ENCODE results near the gene SPARCL1. TPM values are rescaled to one million over a fixed set of nuclear protein-coding genes. Genes with fewer than 3 reads are reported as not detected.
"Not testable (repeated sequence)": the region's sequence is repeated elsewhere in the genome, so short reads cannot be mapped to it uniquely, and the experiment has no call there.

The SPARCL1 gene
- polyA plus RNA-seq, 1 of the 3 experiments (the other 2 are of a cell fraction), result not detected

DNA sequence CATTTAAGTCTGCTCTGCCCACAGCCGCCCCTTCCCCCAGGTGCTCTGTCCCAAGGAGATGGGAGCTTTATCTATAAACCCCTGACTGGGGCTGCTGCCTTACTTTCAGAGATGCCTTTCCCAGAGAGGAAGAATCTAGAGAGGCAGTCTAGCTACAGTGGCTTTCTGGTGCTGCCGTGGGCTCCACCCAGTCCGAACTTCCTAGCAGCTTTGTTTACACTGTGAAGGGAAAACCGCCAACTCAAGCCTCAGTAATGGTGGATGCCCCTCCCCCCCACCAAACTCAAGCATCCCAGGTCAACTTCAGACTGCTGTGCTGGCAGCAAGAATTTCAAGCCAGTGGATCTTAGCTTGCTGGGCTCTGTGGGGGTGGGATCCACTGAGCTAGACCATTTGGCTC lies 40.5 kb downstream of the SPARCL1 start:
- H3K4me3 ChIP-seq (ENCODE audit: low read depth in 2 of 2, low read length in 1 of 2); H3K79me2 ChIP-seq (ENCODE audit: insufficient read depth); POLR2A ChIA-PET; H3F3A ChIP-seq (replicated peaks; ENCODE audit: insufficient read depth); H3K9me2 ChIP-seq; H4K20me1 ChIP-seq (ENCODE audit: insufficient read depth); H2AFZ ChIP-seq (ENCODE audit: low read depth); CTCF ChIA-PET; H3K27me3 ChIP-seq (ENCODE audit: insufficient read depth); H3K4me1 ChIP-seq (ENCODE audit: control insufficient read depth in 1 of 2, insufficient read depth in 2 of 2, low read depth in 1 of 2, low read length in 1 of 2); H3K27ac ChIP-seq (ENCODE audit: low read depth in 2 of 2, low read length in 1 of 2); H3K9me3 ChIP-seq; H3K4me2 ChIP-seq; H3K9ac ChIP-seq; DNase-seq; H3K36me3 ChIP-seq (replicated peaks in 1 of 2; ENCODE audit: control insufficient read depth in 1 of 2, insufficient read depth in 2 of 2, low read length in 1 of 2): not testable (repeated sequence)
- WGBS (ENCODE audit: low lambda C conversion rate), result 81% methylated on average over 4 of the region's 4 CpGs

DNA sequence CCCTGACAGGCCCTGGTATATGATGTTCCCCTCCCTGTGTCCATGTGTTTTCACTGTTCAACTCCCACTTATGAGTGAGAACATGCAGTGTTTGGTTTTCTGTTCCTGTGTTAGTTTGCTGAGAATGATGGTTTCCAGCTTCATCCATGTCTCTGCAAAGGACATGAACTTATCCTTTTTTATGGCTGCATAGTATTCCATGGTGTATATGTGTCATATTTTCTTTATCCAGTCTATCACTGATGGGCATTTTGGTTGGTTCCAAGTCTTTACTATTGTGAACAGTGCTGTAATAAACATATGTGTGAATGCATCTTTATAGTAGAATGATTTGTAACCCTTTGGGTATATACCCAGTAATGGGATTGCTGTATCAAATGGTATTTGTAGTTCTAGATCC lies 45.9 kb downstream of the SPARCL1 start:
- H3K4me1 ChIP-seq (ENCODE audit: control insufficient read depth in 1 of 2, insufficient read depth in 2 of 2, low read depth in 1 of 2, low read length in 1 of 2); H3K79me2 ChIP-seq (ENCODE audit: insufficient read depth); H3K9me2 ChIP-seq; H3K4me3 ChIP-seq (ENCODE audit: low read depth in 2 of 2, low read length in 1 of 2); H3K36me3 ChIP-seq (replicated peaks in 1 of 2; ENCODE audit: control insufficient read depth in 1 of 2, insufficient read depth in 2 of 2, low read length in 1 of 2); H3K27me3 ChIP-seq (ENCODE audit: insufficient read depth); H2AFZ ChIP-seq (ENCODE audit: low read depth); H4K20me1 ChIP-seq (ENCODE audit: insufficient read depth); H3K4me2 ChIP-seq; H3K9me3 ChIP-seq; H3F3A ChIP-seq (replicated peaks; ENCODE audit: insufficient read depth); DNase-seq; H3K9ac ChIP-seq; POLR2A ChIA-PET; H3K27ac ChIP-seq (ENCODE audit: low read depth in 2 of 2, low read length in 1 of 2): not testable (repeated sequence)
- CTCF ChIA-PET, result interaction anchor here (2.2 kb wide), 1 partner anchor 108 kb away, joined by 6 read pairs; no protein-coding TSS in a partner anchor

DNA sequence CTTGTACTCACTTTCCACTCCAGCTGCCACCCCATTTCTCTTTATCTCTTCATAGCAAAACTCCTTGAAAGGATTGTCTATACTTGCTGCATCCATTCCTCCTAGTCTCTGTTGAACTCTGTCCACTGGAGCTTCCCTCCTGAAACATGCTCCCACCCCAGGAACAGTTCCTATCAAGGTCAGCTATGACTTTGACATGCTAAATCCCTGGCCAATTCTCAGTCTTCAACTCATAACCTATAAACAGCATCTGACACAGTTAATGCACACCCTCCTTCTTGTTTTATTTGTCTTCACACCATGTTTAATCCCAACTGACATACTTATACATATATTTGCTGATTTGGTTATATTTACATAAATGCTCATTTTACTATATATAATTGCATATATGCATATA lies 47.8 kb downstream of the SPARCL1 start:
- ChIA-PET CTCF (interaction anchor here (1.4 to 2.2 kb wide), 2 partner anchors 106 to 367 kb away, joined by 4 to 6 read pairs; no protein-coding TSS in a partner anchor), POLR2A (no interaction called here)
- no peak for DNase-seq
- H3K9ac ChIP-seq, result no peak overlapping the region
- no peaks in the 10 kb centered on the region for H3F3A ChIP-seq (replicated peaks; ENCODE audit: insufficient read depth)
- H3K36me3 ChIP-seq (replicated peaks in 1 of 2; ENCODE audit: control insufficient read depth in 1 of 2, insufficient read depth in 2 of 2, low read length in 1 of 2), result no peaks in the 10 kb centered on the region
- no peaks in the 10 kb centered on the region for H3K27me3 ChIP-seq (ENCODE audit: insufficient read depth)
- H4K20me1 ChIP-seq (ENCODE audit: insufficient read depth), result no peaks in the 10 kb centered on the region
- no peaks in the 10 kb centered on the region for H3K9me2 ChIP-seq
- TF ChIP-seq FOSL2 (IDR thresholded peaks at IDR 0.05; ENCODE audit: borderline replicate concordance, low read depth) (no peak), SIN3A (IDR thresholded peaks at IDR 0.05; ENCODE audit: borderline replicate concordance, low read depth, low read length) (no peak), ELF1 (IDR thresholded peaks at IDR 0.05) (no peak), GABPA (IDR thresholded peaks at IDR 0.05; ENCODE audit: low read depth) (no peak), EZH2phosphoT487 (IDR thresholded peaks at IDR 0.05; ENCODE audit: borderline replicate concordance, low read depth) (no peak)
- TF ChIP-seq, protein P1, sequence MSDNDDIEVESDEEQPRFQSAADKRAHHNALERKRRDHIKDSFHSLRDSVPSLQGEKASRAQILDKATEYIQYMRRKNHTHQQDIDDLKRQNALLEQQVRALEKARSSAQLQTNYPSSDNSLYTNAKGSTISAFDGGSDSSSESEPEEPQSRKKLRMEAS (IDR thresholded peaks at IDR 0.05; ENCODE audit: low read depth), result no peak
- no peak overlapping the region for H3K4me3 ChIP-seq (ENCODE audit: low read depth in 2 of 2, low read length in 1 of 2)
- H3K27ac ChIP-seq (ENCODE audit: low read depth in 2 of 2, low read length in 1 of 2), result no peak overlapping the region
- no peaks in the 10 kb centered on the region for H3K4me1 ChIP-seq (ENCODE audit: control insufficient read depth in 1 of 2, insufficient read depth in 2 of 2, low read depth in 1 of 2, low read length in 1 of 2)
- no peak overlapping the region for H2AFZ ChIP-seq (ENCODE audit: low read depth)
- H3K9me3 ChIP-seq, result no peaks in the 10 kb centered on the region; the same call in 1 of the 2 replicates
- H3K79me2 ChIP-seq (ENCODE audit: insufficient read depth), result no peaks in the 10 kb centered on the region
- no peak overlapping the region for H3K4me2 ChIP-seq

DNA sequence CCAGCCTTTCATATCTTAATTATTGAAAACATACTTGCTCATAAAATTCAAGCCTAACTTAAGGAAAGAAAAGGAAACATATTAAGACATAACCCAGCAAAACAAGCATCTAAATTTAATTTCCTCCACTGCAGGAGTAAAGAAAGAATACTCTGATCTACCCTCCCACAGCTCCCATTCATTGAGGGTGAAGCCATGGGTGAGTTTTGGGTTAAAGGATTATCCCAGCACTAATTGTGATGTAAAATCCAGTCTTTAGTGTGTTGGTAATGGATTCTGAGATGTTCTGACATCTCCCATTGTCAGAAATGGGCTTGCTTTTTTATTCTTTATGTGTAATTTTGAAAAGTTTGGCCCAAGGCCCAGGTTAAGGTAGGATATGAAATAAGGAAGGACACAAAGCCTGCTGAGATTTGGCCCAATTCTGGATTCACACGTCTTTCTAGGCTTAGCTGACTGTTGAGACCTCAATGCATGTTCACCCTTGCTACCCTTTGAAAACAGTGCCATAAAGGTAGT lies 50.4 kb downstream of the SPARCL1 start:
- CTCF ChIA-PET, result interaction anchor here (0.7 to 1.5 kb wide), 2 partner anchors 11 to 12 kb away, joined by 3 to 4 read pairs; no protein-coding TSS in a partner anchor
- TF ChIP-seq POLR2AphosphoS5 (IDR thresholded peaks at IDR 0.05; ENCODE audit: low read depth, low read length), result no peak
- no peak for TF ChIP-seq TAF1 (IDR thresholded peaks at IDR 0.05; ENCODE audit: borderline replicate concordance, low read depth, low read length)
- TF ChIP-seq, protein P2, sequence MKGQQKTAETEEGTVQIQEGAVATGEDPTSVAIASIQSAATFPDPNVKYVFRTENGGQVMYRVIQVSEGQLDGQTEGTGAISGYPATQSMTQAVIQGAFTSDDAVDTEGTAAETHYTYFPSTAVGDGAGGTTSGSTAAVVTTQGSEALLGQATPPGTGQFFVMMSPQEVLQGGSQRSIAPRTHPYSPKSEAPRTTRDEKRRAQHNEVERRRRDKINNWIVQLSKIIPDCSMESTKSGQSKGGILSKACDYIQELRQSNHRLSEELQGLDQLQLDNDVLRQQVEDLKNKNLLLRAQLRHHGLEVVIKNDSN (IDR thresholded peaks at IDR 0.05; ENCODE audit: borderline replicate concordance, low read depth), result no peak
- no peak for TF ChIP-seq NRF1 (IDR thresholded peaks at IDR 0.05; ENCODE audit: low read depth, low read length)
- no peak for TF ChIP-seq TCF12 (IDR thresholded peaks at IDR 0.05)
- TF ChIP-seq RFX5 (IDR thresholded peaks at IDR 0.05; ENCODE audit: low read length), result no peak
- TF ChIP-seq EP300 (IDR thresholded peaks at IDR 0.05; ENCODE audit: borderline replicate concordance in 1 of 2, low read depth in 1 of 2, low read length in 1 of 2), result no peak
- TF ChIP-seq, protein P3, sequence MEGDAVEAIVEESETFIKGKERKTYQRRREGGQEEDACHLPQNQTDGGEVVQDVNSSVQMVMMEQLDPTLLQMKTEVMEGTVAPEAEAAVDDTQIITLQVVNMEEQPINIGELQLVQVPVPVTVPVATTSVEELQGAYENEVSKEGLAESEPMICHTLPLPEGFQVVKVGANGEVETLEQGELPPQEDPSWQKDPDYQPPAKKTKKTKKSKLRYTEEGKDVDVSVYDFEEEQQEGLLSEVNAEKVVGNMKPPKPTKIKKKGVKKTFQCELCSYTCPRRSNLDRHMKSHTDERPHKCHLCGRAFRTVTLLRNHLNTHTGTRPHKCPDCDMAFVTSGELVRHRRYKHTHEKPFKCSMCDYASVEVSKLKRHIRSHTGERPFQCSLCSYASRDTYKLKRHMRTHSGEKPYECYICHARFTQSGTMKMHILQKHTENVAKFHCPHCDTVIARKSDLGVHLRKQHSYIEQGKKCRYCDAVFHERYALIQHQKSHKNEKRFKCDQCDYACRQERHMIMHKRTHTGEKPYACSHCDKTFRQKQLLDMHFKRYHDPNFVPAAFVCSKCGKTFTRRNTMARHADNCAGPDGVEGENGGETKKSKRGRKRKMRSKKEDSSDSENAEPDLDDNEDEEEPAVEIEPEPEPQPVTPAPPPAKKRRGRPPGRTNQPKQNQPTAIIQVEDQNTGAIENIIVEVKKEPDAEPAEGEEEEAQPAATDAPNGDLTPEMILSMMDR (IDR thresholded peaks at IDR 0.05), result no peak
- no peak for TF ChIP-seq EZH2phosphoT487 (IDR thresholded peaks at IDR 0.05; ENCODE audit: borderline replicate concordance, low read depth)
- no peak for TF ChIP-seq FOXJ3 (CRISPR knock-in tag; IDR thresholded peaks at IDR 0.05)
- no peak for TF ChIP-seq CHD2 (IDR thresholded peaks at IDR 0.05; ENCODE audit: low read length, partially characterized antibody)

More for the DNA sequence above, 50.4 kb downstream of the SPARCL1 start:
- no peak overlapping the region for H3K4me2 ChIP-seq
- no peak overlapping the region for H3K4me3 ChIP-seq (ENCODE audit: low read depth in 2 of 2, low read length in 1 of 2)
- H3K79me2 ChIP-seq (ENCODE audit: insufficient read depth), result no peaks in the 10 kb centered on the region
- no peaks in the 10 kb centered on the region for H4K20me1 ChIP-seq (ENCODE audit: insufficient read depth)
- no peaks in the 10 kb centered on the region; the same call in 1 of the 2 replicates for H3K9me3 ChIP-seq
- WGBS (ENCODE audit: low lambda C conversion rate), result 80% methylated on average over 1 of the region's 1 CpG
- no peak for DNase-seq
- no peaks in the 10 kb centered on the region for H3K36me3 ChIP-seq (replicated peaks in 1 of 2; ENCODE audit: control insufficient read depth in 1 of 2, insufficient read depth in 2 of 2, low read length in 1 of 2)
- no peak overlapping the region for H3K9ac ChIP-seq
- H2AFZ ChIP-seq (ENCODE audit: low read depth), result no peak overlapping the region
- H3K9me2 ChIP-seq, result no peaks in the 10 kb centered on the region
- no peaks in the 10 kb centered on the region for H3F3A ChIP-seq (replicated peaks; ENCODE audit: insufficient read depth)
- no peaks in the 10 kb centered on the region for H3K4me1 ChIP-seq (ENCODE audit: control insufficient read depth in 1 of 2, insufficient read depth in 2 of 2, low read depth in 1 of 2, low read length in 1 of 2)
- POLR2A ChIA-PET, result no interaction called here
- H3K27me3 ChIP-seq (ENCODE audit: insufficient read depth), result no peaks in the 10 kb centered on the region
- no peak overlapping the region for H3K27ac ChIP-seq (ENCODE audit: low read depth in 2 of 2, low read length in 1 of 2)
